HL-60 (cell line): Measurements from ENCODE around the gene PNLDC1.

Source experiments
- POLR2AphosphoS5 ChIP-seq: IDR thresholded peaks from 2 replicates; pipeline ENCODE4 v1.6.1; 2012; ENCODE audit warnings: low read depth
- TF ChIP-seq, protein P1 (sequence below): IDR thresholded peaks from one replicate; pipeline ENCODE4 v1.5.1; 2011; ENCODE audit warnings: low read length, control low read depth, inconsistent platforms; ENCODE audit not compliant: insufficient read depth
- TF ChIP-seq, protein P2 (sequence below): IDR thresholded peaks from 2 replicates; pipeline ENCODE4 v1.6.1; 2012; ENCODE audit warnings: low read depth; ENCODE audit not compliant: insufficient replicate concordance

DNA sequence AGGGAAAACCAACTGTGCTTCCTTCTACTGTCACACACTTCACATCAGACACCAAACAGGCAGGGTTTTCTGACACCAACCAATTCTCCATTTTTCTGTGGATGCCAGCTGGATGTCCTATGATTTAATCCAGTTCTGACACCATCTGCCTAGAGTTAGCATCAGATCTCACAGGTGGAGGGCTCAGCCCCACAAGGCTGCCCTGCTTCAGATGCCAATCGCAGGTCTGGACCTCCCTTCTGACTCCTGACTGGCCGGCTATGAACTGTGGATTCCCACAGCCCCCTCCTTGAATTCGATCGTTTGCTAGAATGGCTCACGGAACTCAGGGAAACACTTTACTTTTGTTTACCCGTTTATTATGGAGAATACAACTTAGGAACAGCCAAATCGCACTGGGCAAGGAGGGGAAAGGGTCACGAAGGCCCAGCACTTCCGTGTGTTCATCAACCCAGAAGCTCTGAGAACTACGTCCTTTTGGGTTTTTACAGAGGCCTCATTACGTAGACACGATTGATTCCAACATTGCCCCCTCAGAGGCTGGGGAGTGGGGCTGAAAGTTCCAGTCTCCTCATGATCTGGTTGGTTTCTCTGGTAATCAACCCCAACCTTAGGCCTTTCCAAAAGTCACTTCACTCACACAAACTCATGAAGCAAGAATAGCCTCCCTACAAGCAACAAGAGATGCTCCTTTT is 65.3 kb downstream of the PNLDC1 start:
- TF ChIP-seq, protein P1, sequence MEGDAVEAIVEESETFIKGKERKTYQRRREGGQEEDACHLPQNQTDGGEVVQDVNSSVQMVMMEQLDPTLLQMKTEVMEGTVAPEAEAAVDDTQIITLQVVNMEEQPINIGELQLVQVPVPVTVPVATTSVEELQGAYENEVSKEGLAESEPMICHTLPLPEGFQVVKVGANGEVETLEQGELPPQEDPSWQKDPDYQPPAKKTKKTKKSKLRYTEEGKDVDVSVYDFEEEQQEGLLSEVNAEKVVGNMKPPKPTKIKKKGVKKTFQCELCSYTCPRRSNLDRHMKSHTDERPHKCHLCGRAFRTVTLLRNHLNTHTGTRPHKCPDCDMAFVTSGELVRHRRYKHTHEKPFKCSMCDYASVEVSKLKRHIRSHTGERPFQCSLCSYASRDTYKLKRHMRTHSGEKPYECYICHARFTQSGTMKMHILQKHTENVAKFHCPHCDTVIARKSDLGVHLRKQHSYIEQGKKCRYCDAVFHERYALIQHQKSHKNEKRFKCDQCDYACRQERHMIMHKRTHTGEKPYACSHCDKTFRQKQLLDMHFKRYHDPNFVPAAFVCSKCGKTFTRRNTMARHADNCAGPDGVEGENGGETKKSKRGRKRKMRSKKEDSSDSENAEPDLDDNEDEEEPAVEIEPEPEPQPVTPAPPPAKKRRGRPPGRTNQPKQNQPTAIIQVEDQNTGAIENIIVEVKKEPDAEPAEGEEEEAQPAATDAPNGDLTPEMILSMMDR: no peak
- TF ChIP-seq, protein P2, sequence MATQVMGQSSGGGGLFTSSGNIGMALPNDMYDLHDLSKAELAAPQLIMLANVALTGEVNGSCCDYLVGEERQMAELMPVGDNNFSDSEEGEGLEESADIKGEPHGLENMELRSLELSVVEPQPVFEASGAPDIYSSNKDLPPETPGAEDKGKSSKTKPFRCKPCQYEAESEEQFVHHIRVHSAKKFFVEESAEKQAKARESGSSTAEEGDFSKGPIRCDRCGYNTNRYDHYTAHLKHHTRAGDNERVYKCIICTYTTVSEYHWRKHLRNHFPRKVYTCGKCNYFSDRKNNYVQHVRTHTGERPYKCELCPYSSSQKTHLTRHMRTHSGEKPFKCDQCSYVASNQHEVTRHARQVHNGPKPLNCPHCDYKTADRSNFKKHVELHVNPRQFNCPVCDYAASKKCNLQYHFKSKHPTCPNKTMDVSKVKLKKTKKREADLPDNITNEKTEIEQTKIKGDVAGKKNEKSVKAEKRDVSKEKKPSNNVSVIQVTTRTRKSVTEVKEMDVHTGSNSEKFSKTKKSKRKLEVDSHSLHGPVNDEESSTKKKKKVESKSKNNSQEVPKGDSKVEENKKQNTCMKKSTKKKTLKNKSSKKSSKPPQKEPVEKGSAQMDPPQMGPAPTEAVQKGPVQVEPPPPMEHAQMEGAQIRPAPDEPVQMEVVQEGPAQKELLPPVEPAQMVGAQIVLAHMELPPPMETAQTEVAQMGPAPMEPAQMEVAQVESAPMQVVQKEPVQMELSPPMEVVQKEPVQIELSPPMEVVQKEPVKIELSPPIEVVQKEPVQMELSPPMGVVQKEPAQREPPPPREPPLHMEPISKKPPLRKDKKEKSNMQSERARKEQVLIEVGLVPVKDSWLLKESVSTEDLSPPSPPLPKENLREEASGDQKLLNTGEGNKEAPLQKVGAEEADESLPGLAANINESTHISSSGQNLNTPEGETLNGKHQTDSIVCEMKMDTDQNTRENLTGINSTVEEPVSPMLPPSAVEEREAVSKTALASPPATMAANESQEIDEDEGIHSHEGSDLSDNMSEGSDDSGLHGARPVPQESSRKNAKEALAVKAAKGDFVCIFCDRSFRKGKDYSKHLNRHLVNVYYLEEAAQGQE: no peak
- TF ChIP-seq POLR2AphosphoS5: no peak
